Measurements from ENCODE around the gene RAPGEF1.

GRCh38 chr9:131736431-131736830 is 3.4 kb downstream of the RAPGEF1 start:
- TF ChIP-seq CTCF (IDR thresholded peaks at IDR 0.05; ENCODE audit: insufficient read depth, low read length, poor library complexity, severe bottlenecking) (no peak), EZH2phosphoT487 (conservative IDR thresholded peaks at IDR 0.05; ENCODE audit: low read length) (no peak)

Data from SU-DHL-6 (cell line).